AG09319 (cell line): ENCODE measurements around the gene ITSN1.

Experiments
- DNase-seq: peaks from one replicate; pipeline ENCODE4 v3.0.0-alpha.2; 2010; ENCODE audit warnings: low read depth; ENCODE audit errors: extremely low read depth
- CTCF ChIP-seq: IDR thresholded peaks from 2 replicates; pipeline ENCODE4 v1.5.1; 2011; ENCODE audit warnings: low read depth, mild to moderate bottlenecking, inconsistent platforms, low read length, moderate library complexity

Gene ITSN1

DNA sequence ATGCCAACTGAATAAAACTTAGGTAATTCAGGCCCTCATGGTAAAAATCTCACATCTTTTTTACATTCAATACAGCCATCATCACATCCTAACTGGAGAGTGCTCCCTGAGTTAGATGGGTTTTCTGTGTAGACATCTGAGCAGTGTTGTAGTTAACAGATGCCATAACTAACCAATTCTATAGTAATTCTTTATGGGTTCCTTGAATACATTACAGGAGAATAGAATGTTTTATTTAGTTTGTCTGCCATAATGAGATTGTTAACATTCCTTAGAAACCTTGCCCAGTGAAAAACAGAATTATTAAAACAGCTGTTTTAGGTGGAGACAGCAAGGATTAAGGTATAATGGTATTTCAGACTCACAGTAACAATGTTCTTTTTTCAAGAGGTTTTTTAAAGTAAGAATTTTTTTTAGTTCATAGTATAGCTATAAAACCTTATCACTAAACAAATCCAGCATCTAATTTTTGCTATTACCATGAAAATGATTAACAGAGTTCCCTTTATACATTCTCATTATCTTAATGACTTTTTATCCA is 178.0 kb downstream of the ITSN1 start:
- no peak for DNase-seq
- TF ChIP-seq CTCF, result no peak

- DNase-seq, result no peak
- no peak for TF ChIP-seq CTCF
These were observed 178.5 kb downstream of the ITSN1 start for GRCh38 chr21:33820798-33821197.

GRCh38 chr21:33821503-33822322 is 179.4 kb downstream of the ITSN1 start:
- TF ChIP-seq CTCF, result no peak
- no peak for DNase-seq

DNA sequence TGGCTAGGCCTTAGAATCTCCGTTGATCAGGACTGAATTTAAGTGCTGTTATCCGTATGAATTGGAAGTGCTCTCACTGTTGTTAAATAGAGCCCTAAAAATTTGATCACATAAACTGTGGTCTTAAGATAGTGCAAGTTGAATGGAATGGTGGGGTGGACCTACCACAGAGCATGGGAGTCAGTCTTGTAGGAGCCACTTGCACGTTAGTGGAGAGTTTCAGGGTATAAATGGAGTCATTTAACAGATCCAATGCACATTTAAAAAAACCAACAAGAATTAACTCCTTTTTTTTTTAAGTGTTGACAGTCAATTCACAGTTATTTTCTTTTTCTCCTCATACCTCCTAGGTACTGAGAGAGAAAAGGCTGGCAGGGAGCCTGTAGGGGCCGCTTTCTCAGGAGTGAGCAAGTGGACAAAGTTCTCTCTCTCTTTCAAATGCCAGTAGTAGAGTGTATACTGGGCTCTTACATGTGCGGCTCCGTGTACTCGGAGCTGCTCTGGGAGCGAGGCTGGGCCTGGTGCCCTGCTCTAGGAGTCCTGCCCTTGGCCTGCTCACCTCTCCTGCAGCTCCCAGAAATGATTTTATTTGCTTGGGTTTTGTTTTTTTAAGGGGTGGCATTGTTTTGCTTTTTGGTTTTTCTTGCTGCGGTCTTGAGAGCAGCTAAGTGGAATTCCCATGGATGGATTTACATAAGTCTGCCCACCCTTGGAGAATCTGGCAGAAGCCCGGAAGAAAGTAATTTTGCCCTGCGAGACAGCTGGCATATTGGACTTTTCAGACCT is 182.0 kb downstream of the ITSN1 start:
- DNase-seq, result no peak
- TF ChIP-seq CTCF, result no peak

DNA sequence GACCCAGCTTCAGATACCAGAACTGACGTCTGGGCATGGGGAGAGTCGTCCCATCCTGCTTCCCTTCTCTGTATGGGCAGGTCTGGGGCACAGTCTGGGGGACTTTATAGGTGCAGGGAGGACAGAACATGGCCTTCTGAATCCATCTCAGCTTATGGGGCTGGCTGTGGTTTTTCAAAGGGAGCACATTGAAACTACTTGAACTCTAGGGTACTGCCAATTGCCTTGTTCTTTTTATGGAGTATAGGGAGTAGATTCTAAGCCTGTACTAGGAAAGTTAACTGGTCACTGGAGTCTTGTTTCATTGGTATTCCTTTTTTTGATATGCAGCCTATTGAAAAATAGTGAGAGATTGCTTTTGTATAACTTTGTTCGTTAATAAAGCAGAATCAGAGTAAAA is 183.1 kb downstream of the ITSN1 start:
- no peak for DNase-seq
- no peak for TF ChIP-seq CTCF

DNA sequence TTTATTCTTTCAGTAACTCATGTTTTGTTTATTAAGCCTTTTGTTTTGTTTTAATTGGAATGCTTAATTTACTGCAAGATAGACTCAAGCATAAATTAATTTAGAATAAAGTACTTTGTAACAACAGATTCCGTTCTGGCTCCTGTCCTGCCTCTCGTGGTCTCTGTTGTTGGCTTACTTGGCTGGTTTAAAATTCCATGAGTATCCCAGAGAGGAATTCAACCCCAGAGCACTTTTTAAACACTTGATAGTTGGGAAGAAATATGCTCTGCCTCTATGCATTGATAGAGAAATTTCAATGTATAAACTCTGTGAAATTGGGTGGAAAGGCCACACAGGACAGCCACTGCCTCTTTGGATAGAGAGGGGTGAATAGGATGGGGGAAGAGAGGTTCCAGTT is 183.6 kb downstream of the ITSN1 start:
- peak; percentile 10 for DNase-seq
- no peak for TF ChIP-seq CTCF

DNA sequence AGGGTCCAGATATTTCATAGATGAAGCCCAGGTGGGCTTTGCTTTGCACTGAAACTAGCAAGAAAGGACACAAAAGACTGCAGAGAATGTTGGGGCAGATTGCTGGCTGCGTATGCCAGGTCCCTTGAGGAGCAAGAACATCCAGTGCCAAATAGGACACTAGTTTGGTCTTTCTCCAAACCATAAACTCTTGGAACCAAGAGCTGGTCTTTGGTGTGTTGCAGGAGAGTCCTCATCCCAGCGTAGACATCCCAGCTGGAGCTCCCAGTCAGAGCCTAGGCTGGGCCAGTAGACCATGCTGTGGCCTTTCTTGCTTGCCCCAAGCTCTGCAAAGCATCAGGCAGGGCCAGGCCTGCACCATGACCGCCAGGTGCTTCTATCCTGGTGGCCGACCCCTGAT is 185.8 kb downstream of the ITSN1 start:
- TF ChIP-seq CTCF, result no peak
- no peak for DNase-seq
